Measurements from ENCODE around the gene CPED1.

CPED1 gene

DNA sequence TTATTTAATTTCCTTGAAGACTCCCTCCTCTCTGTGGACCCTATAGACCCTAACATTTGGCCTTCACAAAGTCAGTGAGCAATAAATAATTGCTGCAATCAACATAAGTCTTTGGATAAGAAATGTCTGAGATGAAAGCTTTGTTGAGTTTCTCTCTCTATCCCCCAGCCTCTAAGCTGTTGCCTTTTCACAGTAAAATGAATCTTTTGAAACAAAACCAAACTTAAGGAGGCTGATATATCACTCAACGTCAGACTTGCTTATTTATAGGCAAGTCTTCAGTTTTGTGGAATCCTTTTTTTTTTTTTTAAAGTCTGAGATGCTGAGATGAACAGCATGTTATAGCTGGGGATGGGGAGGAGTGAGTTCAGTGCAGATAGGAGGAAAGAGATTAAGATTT lies 10.0 kb downstream of the CPED1 start:
- TF ChIP-seq FOXP2 (optimal IDR thresholded peaks at IDR 0.05; ENCODE audit: borderline replicate concordance, extremely low read depth, extremely low read length, insufficient read depth) = no peak
- no peak for TF ChIP-seq POLR2AphosphoS5 (IDR thresholded peaks at IDR 0.05; ENCODE audit: low read depth, low read length)
- TF ChIP-seq SIN3A (IDR thresholded peaks at IDR 0.05; ENCODE audit: borderline replicate concordance, insufficient read depth, low read length) = no peak
- no peak for TF ChIP-seq TAF1 (IDR thresholded peaks at IDR 0.05; ENCODE audit: borderline replicate concordance, insufficient read depth, low read length)
- TF ChIP-seq, protein P1, sequence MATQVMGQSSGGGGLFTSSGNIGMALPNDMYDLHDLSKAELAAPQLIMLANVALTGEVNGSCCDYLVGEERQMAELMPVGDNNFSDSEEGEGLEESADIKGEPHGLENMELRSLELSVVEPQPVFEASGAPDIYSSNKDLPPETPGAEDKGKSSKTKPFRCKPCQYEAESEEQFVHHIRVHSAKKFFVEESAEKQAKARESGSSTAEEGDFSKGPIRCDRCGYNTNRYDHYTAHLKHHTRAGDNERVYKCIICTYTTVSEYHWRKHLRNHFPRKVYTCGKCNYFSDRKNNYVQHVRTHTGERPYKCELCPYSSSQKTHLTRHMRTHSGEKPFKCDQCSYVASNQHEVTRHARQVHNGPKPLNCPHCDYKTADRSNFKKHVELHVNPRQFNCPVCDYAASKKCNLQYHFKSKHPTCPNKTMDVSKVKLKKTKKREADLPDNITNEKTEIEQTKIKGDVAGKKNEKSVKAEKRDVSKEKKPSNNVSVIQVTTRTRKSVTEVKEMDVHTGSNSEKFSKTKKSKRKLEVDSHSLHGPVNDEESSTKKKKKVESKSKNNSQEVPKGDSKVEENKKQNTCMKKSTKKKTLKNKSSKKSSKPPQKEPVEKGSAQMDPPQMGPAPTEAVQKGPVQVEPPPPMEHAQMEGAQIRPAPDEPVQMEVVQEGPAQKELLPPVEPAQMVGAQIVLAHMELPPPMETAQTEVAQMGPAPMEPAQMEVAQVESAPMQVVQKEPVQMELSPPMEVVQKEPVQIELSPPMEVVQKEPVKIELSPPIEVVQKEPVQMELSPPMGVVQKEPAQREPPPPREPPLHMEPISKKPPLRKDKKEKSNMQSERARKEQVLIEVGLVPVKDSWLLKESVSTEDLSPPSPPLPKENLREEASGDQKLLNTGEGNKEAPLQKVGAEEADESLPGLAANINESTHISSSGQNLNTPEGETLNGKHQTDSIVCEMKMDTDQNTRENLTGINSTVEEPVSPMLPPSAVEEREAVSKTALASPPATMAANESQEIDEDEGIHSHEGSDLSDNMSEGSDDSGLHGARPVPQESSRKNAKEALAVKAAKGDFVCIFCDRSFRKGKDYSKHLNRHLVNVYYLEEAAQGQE (IDR thresholded peaks at IDR 0.05; ENCODE audit: insufficient read depth in 1 of 2, low read depth in 2 of 2, low read length in 2 of 2) = no peak

DNA sequence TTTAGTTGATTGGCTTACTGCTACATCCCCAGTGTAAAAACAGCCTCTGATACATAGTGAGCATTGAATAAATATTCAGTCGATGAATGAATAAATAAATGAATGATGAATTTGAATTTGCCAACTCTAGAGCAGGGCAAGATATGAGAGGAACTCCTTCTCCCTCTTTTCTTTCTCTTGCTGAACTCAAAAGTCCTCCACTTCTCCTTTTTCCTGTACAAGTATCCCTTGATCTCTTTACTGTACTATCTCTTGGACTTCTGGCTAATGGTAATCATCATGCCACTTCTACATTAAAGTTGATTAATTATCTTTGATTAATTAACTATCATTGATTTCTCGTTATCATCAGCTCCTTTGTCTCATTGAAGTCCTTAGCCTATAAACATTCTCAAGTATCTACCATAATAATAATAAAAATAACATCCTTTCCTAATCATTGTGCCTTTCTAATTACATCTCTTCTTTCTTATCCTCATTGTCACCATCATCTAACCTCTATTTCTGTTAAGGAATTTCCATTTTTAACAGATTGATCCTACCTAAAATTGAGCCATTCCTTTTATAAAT lies 10.6 kb downstream of the CPED1 start:
- no peak for TF ChIP-seq POLR2AphosphoS5 (IDR thresholded peaks at IDR 0.05; ENCODE audit: low read depth, low read length)
- TF ChIP-seq FOXP2 (optimal IDR thresholded peaks at IDR 0.05; ENCODE audit: borderline replicate concordance, extremely low read depth, extremely low read length, insufficient read depth) = no peak
- TF ChIP-seq TAF1 (IDR thresholded peaks at IDR 0.05; ENCODE audit: borderline replicate concordance, insufficient read depth, low read length) = no peak
- TF ChIP-seq SIN3A (IDR thresholded peaks at IDR 0.05; ENCODE audit: borderline replicate concordance, insufficient read depth, low read length) = no peak
- TF ChIP-seq, protein P1 (IDR thresholded peaks at IDR 0.05; ENCODE audit: insufficient read depth in 1 of 2, low read depth in 2 of 2, low read length in 2 of 2) = no peak

DNA sequence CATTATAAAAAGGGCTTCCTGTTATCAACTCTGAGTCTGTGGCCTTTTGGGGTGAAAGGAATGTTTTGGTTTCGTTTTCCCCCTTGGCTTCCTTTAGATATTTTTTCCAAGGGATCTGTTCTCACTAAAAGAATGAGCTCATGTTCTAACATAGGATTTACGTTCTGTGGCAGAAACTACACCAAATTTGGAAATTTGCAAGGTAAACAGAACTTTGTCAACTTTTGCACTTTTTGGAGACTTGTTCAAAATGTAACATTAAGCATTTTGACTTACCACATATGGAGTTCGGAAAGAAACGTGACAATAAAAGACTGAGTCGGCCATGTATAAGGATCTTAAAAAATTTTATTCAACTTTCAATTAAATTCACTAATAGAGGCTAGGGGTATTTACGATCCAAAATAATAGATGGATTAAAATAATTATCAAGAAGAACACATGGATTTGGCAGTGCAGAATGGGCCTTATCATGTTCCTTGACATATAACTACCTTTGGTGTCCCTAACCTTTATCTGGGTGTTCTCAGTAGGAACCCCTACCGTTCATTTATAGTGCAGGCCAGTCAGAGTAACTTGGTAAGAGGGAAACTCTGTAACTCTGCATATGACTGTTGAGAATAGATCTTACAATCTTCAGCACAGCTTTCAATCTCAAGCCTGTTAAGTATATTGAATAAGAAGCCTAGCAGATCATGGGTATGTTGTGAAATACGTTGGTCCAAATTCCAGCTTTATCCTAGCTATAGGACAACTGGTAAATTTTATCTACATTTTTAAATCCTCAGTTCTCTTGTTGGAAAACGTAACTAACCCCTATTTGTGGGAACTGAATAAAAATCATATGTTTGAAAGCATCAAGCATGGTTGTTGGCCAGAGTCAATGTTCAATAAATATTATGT lies 11.8 kb downstream of the CPED1 start:
- TF ChIP-seq, protein P1 (IDR thresholded peaks at IDR 0.05; ENCODE audit: insufficient read depth in 1 of 2, low read depth in 2 of 2, low read length in 2 of 2) = no peak
- no peak for TF ChIP-seq TAF1 (IDR thresholded peaks at IDR 0.05; ENCODE audit: borderline replicate concordance, insufficient read depth, low read length)
- no peak for TF ChIP-seq POLR2AphosphoS5 (IDR thresholded peaks at IDR 0.05; ENCODE audit: low read depth, low read length)
- no peak for TF ChIP-seq FOXP2 (optimal IDR thresholded peaks at IDR 0.05; ENCODE audit: borderline replicate concordance, extremely low read depth, extremely low read length, insufficient read depth)
- TF ChIP-seq SIN3A (IDR thresholded peaks at IDR 0.05; ENCODE audit: borderline replicate concordance, insufficient read depth, low read length) = no peak

DNA sequence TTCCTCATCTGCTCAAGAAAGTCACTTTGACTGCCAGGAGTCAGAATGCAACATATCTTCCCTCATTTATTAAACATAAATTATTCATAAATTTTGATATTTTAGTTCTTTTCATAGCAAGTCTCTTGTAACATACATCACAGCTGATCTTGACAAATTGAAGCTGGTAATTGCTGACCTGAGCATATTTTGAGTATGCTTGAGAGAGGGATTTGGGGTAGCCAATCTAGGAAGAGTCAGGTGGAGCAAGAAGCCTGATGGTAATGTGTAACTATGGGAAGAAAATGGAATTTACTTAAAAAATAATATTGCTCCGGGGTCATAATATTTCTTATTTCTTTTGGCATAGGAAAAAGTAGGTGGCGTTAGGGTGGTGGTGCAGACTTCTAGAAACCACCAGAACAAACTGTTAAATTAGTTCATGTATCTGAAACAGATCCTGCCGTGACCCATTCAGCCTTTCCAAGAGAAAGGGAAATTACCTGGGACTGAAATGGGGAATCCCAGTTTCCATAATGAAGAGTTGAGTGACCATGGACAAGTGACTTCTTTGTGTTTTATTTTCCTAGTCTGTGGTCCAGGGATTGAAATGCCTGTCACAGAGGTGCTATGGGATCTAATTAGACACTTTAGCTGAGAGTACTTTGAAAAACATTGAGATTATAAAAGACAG lies 12.9 kb downstream of the CPED1 start:
- TF ChIP-seq FOXP2 (optimal IDR thresholded peaks at IDR 0.05; ENCODE audit: borderline replicate concordance, extremely low read depth, extremely low read length, insufficient read depth) (no peak), POLR2AphosphoS5 (IDR thresholded peaks at IDR 0.05; ENCODE audit: low read depth, low read length) (no peak), TAF1 (IDR thresholded peaks at IDR 0.05; ENCODE audit: borderline replicate concordance, insufficient read depth, low read length) (no peak), SIN3A (IDR thresholded peaks at IDR 0.05; ENCODE audit: borderline replicate concordance, insufficient read depth, low read length) (no peak)
- TF ChIP-seq, protein P1 (IDR thresholded peaks at IDR 0.05; ENCODE audit: insufficient read depth in 1 of 2, low read depth in 2 of 2, low read length in 2 of 2) = no peak
